SK-N-SH (cell line): ENCODE data around the gene SCAMP5. TPM values are rescaled to one million over a fixed set of nuclear protein-coding genes. Genes with fewer than 3 reads are reported as not detected.

Source experiments
- CTCF ChIA-PET: fragments of 300-600, 350-600 bp; formaldehyde crosslinking; extraction: SDS; loops from one replicate; lab custom pipeline; 2021; lab: Yijun Ruan, JAX
- POLR2A ChIA-PET: fragments of 350-600 bp; sonication (Branson Sonifier 250); formaldehyde crosslinking; extraction: SDS; loops from one replicate; lab custom pipeline; 2020; ENCODE audit warnings: antibody characterized with exemption, inconsistent platforms; lab: Yijun Ruan, JAX
- DNase-seq: peaks from one replicate; pipeline ENCODE4 v3.0.0; 2012
- H2AFZ ChIP-seq: fragments of 200-600 bp; sonication (generic); 2 replicates; pipeline ENCODE4 v1.8.1; 2016; ENCODE audit warnings: antibody characterized with exemption, mild to moderate bottlenecking, low read depth
- H3F3A ChIP-seq: fragments of 200-600 bp; sonication (generic); replicated peaks from 2 replicates; pipeline ENCODE3; 2016; ENCODE audit warnings: antibody characterized with exemption, mild to moderate bottlenecking; ENCODE audit not compliant: insufficient read depth
- H3K27ac ChIP-seq, 2 experiments: fragments of 200-500 bp in 1 of 2; fragments of 200-600 bp in 1 of 2; sonication (Bioruptor generic) in 1 of 2; sonication (generic), shearing (Covaris generic) in 1 of 2; 2 replicates each; pipeline versions ENCODE4 v1.5.1 to v1.6.1; 2014 to 2016; ENCODE audit warnings: low read depth in 2 of 2, inconsistent platforms in 1 of 2, low read length in 1 of 2, mild to moderate bottlenecking in 1 of 2, mixed read lengths in 1 of 2
- H3K27me3 ChIP-seq: fragments of 200-600 bp; sonication (generic), shearing (Covaris generic); 2 replicates; pipeline ENCODE4 v1.6.1; 2016; ENCODE audit warnings: mixed run types; ENCODE audit not compliant: insufficient read depth
- H3K36me3 ChIP-seq, 2 experiments: fragments of 200-500 bp in 1 of 2; fragments of 200-600 bp in 1 of 2; sonication (Bioruptor generic) in 1 of 2; sonication (generic) in 1 of 2; replicated peaks in 1 of 2; 2 replicates each; pipeline versions ENCODE3 to v1.5.1; 2014 to 2016; ENCODE audit warnings: low read length in 1 of 2, mild to moderate bottlenecking in 1 of 2; ENCODE audit not compliant: insufficient read depth in 2 of 2, control insufficient read depth in 1 of 2
- H3K4me1 ChIP-seq, 2 experiments: fragments of 200-500 bp in 1 of 2; fragments of 200-600 bp in 1 of 2; sonication (Bioruptor generic) in 1 of 2; sonication (generic), shearing (Covaris generic) in 1 of 2; 2 replicates each; pipeline versions ENCODE4 v1.5.1 to v1.6.1; 2014 to 2016; ENCODE audit warnings: low read depth in 1 of 2, low read length in 1 of 2, mixed run types in 1 of 2; ENCODE audit not compliant: insufficient read depth in 2 of 2, control insufficient read depth in 1 of 2
- H3K4me2 ChIP-seq: fragments of 200-600 bp; sonication (generic), shearing (Covaris generic); 2 replicates; pipeline ENCODE4 v1.6.1; 2017; ENCODE audit warnings: mixed run types
- H3K4me3 ChIP-seq, 2 experiments: fragments of 200-500 bp in 1 of 2; fragments of 200-600 bp in 1 of 2; sonication (Bioruptor generic) in 1 of 2; sonication (generic), shearing (Covaris generic) in 1 of 2; 2 replicates each; pipeline versions ENCODE4 v1.5.1 to v1.8.1; 2014 to 2016; ENCODE audit warnings: low read depth in 2 of 2, inconsistent platforms in 1 of 2, low read length in 1 of 2, mild to moderate bottlenecking in 1 of 2, mixed read lengths in 1 of 2, moderate library complexity in 1 of 2
- H3K79me2 ChIP-seq: fragments of 200-600 bp; sonication (generic); 2 replicates; pipeline ENCODE4 v1.8.1; 2017; ENCODE audit warnings: mild to moderate bottlenecking; ENCODE audit not compliant: insufficient read depth
- H3K9ac ChIP-seq: fragments of 200-600 bp; sonication (generic); 2 replicates; pipeline ENCODE4 v1.6.1; 2017; ENCODE audit warnings: mixed run types
- H3K9me2 ChIP-seq: fragments of 200-600 bp; sonication (generic); 2 replicates; pipeline ENCODE4 v1.6.1; 2017; ENCODE audit warnings: mixed run types
- H3K9me3 ChIP-seq: fragments of 200-600 bp; sonication (generic); 2 replicates; pipeline ENCODE4 v1.6.1; 2017; ENCODE audit warnings: mixed run types, mild to moderate bottlenecking, moderate library complexity
- H4K20me1 ChIP-seq: fragments of 200-600 bp; sonication (generic); 2 replicates; pipeline ENCODE4 v1.6.1; 2017; ENCODE audit warnings: mild to moderate bottlenecking, mixed run types; ENCODE audit not compliant: insufficient read depth
- ELF1 ChIP-seq: IDR thresholded peaks from 2 replicates; pipeline ENCODE4 v1.4.0; 2012
- EP300 ChIP-seq, 2 experiments: IDR thresholded peaks; 2 replicates each; pipeline versions ENCODE4 v1.4.0 to v1.6.1; 2012; ENCODE audit warnings: borderline replicate concordance in 1 of 2, low read depth in 1 of 2, low read length in 1 of 2
- EZH2phosphoT487 ChIP-seq: fragments of 200-600 bp; sonication (generic); IDR thresholded peaks from 2 replicates; pipeline ENCODE4 v1.6.1; 2017; ENCODE audit warnings: low read depth, mixed run types, mild to moderate bottlenecking, antibody characterized with exemption, moderate library complexity, borderline replicate concordance
- FOSL2 ChIP-seq: IDR thresholded peaks from 2 replicates; pipeline ENCODE4 v1.4.0; 2012; ENCODE audit warnings: low read depth, mild to moderate bottlenecking, moderate library complexity, borderline replicate concordance
- GATA2 ChIP-seq: sonication (generic); formaldehyde crosslinking; IDR thresholded peaks from 2 replicates; pipeline ENCODE4 v1.5.0; 2020; ENCODE audit warnings: mild to moderate bottlenecking, missing genetic modification reagents
- JUND ChIP-seq: IDR thresholded peaks from 2 replicates; pipeline ENCODE4 v1.4.0; 2012
- MEF2A ChIP-seq: IDR thresholded peaks from 2 replicates; pipeline ENCODE4 v1.4.0; 2012; ENCODE audit warnings: low read depth, borderline replicate concordance
- NFIC ChIP-seq: IDR thresholded peaks from 2 replicates; pipeline ENCODE4 v1.4.0; 2012; ENCODE audit warnings: borderline replicate concordance
- RAD21 ChIP-seq: IDR thresholded peaks from 2 replicates; pipeline ENCODE4 v1.6.1; 2012; ENCODE audit warnings: mild to moderate bottlenecking, low read length
- RCOR1 ChIP-seq: fragments of 150-350 bp; IDR thresholded peaks from 2 replicates; pipeline ENCODE4 v1.6.1; 2017; ENCODE audit warnings: antibody characterized with exemption, low read length
- REST ChIP-seq: IDR thresholded peaks from 2 replicates; pipeline ENCODE4 v1.6.1; 2012; ENCODE audit warnings: mild to moderate bottlenecking, low read depth, low read length, moderate library complexity
- SIN3A ChIP-seq: IDR thresholded peaks from 2 replicates; pipeline ENCODE4 v1.6.1; 2012; ENCODE audit warnings: low read depth, mild to moderate bottlenecking, low read length, moderate library complexity, borderline replicate concordance
- SMC3 ChIP-seq: IDR thresholded peaks from 2 replicates; pipeline ENCODE4 v1.6.1; 2012; ENCODE audit warnings: low read depth, low read length, improper control_type of control experiment
- TAF1 ChIP-seq: IDR thresholded peaks from 2 replicates; pipeline ENCODE4 v1.6.1; 2012; ENCODE audit warnings: low read depth, mild to moderate bottlenecking, low read length, moderate library complexity, borderline replicate concordance
- TEAD4 ChIP-seq: IDR thresholded peaks from 2 replicates; pipeline ENCODE4 v1.4.0; 2012; ENCODE audit warnings: mild to moderate bottlenecking, borderline replicate concordance; ENCODE audit not compliant: insufficient read depth
- YY1 ChIP-seq: IDR thresholded peaks from 2 replicates; pipeline ENCODE4 v1.4.0; 2012; ENCODE audit warnings: low read depth, mild to moderate bottlenecking
- WGBS: methylation state at CpG from one replicate; pipeline ENCODE4 v1.1.6; 2017; ENCODE audit warnings: low lambda C conversion rate; 5-methylcytosine and 5-hydroxymethylcytosine counted together
- polyA plus RNA-seq, 3 experiments: library from polyadenylated mRNA; depleted of rRNA; stranded (reverse); fragments of >200 nt; gene quantifications; 2 replicates each; pipeline ENCODE4 v1.2.3, GENCODE V29; 2012
- TF ChIP-seq, protein P1 (sequence below): fragments of 200-600 bp; sonication (generic); IDR thresholded peaks from 2 replicates; pipeline ENCODE4 v1.6.1; 2017; ENCODE audit warnings: antibody characterized with exemption, mild to moderate bottlenecking, moderate library complexity

SCAMP5 gene
- polyA plus RNA-seq, 1 of the 3 experiments (the other 2 are of a cell fraction): 27.9 TPM

DNA sequence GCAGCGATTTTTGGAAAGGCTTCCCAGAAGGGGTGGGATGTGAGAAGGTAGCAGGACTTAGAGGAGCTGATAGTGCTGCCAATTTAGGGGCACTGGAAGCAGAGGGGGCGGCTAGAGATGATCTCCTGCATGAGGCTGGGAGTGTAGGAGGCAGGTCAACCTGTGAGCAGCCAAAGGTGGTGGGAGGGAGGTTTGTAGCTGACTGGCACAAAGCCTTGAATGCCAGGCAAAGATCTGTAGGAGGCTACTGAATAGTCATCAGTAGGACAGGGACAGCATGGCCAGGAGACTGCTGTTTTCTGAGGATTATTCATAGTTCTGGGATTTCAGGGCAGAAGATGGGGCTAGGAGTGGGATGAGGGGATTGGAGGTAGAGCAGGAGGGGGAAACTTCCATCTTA, 2.2 kb downstream of the SCAMP5 start:
- no peaks in the 10 kb centered on the region for H4K20me1 ChIP-seq
- CTCF ChIA-PET: no interaction called here

GRCh38 chr15:75001310-75001709, 5.9 kb downstream of the SCAMP5 start:
- no peaks in the 10 kb centered on the region for H3F3A ChIP-seq
- no peaks in the 10 kb centered on the region for H3K27me3 ChIP-seq
- DNase-seq: no peak
- H3K4me1 ChIP-seq: peaks cover 0 to 15% of the 10 kb centered on the region in 2 experiments; a peak in 1 of 4 replicates
- no peaks in the 10 kb centered on the region for H3K36me3 ChIP-seq
- CTCF ChIA-PET: interaction anchor here (1.3 to 2.0 kb wide), 3 partner anchors 14 to 51 kb away, joined by 4 to 5 read pairs (median 4); no protein-coding TSS in a partner anchor
- H3K79me2 ChIP-seq: no peaks in the 10 kb centered on the region
- H3K27ac ChIP-seq: no peak overlapping the region
- no peak for TF ChIP-seq RCOR1
- no peak for TF ChIP-seq EZH2phosphoT487
- no peak for TF ChIP-seq SMC3
- no peak for TF ChIP-seq NFIC
- TF ChIP-seq ELF1: no peak
- TF ChIP-seq, protein P1, sequence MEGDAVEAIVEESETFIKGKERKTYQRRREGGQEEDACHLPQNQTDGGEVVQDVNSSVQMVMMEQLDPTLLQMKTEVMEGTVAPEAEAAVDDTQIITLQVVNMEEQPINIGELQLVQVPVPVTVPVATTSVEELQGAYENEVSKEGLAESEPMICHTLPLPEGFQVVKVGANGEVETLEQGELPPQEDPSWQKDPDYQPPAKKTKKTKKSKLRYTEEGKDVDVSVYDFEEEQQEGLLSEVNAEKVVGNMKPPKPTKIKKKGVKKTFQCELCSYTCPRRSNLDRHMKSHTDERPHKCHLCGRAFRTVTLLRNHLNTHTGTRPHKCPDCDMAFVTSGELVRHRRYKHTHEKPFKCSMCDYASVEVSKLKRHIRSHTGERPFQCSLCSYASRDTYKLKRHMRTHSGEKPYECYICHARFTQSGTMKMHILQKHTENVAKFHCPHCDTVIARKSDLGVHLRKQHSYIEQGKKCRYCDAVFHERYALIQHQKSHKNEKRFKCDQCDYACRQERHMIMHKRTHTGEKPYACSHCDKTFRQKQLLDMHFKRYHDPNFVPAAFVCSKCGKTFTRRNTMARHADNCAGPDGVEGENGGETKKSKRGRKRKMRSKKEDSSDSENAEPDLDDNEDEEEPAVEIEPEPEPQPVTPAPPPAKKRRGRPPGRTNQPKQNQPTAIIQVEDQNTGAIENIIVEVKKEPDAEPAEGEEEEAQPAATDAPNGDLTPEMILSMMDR: no peak
- TF ChIP-seq GATA2 (CRISPR knock-in tag): no peak
- TF ChIP-seq SIN3A: no peak
- TF ChIP-seq YY1: no peak
- TF ChIP-seq JUND: no peak
- TF ChIP-seq RAD21: no peak
- TF ChIP-seq REST: no peak
- TF ChIP-seq EP300 (IDR thresholded peaks at IDR 0.05; ENCODE audit: borderline replicate concordance in 1 of 2, low read depth in 1 of 2, low read length in 1 of 2): no peak
- TF ChIP-seq MEF2A: no peak
- TF ChIP-seq FOSL2: no peak
- TF ChIP-seq TAF1: no peak
- H3K4me3 ChIP-seq: no peak overlapping the region
- 78% methylated on average over 6 of the region's 6 CpGs for WGBS
- no peaks in the 10 kb centered on the region for H4K20me1 ChIP-seq
- no peaks in the 10 kb centered on the region for H3K9me2 ChIP-seq
- no peaks in the 10 kb centered on the region for H3K9me3 ChIP-seq
- no peak overlapping the region for H3K4me2 ChIP-seq
- no peak overlapping the region for H2AFZ ChIP-seq
- H3K9ac ChIP-seq: no peak overlapping the region
- POLR2A ChIA-PET: interaction anchor here (0.6 kb wide), 1 partner anchor 674 kb away, joined by 4 read pairs; no protein-coding TSS in a partner anchor

More for the DNA sequence above, 2.2 kb downstream of the SCAMP5 start:
- no peak for TF ChIP-seq RCOR1
- no peak for TF ChIP-seq JUND
- TF ChIP-seq TEAD4: no peak
- Histone ChIP-seq H3K9ac (no peak overlapping the region), H3K4me3 (no peak overlapping the region), H3K79me2 (no peaks in the 10 kb centered on the region), H3K9me3 (no peaks in the 10 kb centered on the region), H3K9me2 (no peaks in the 10 kb centered on the region), H3K27me3 (no peaks in the 10 kb centered on the region), H2AFZ (no peak overlapping the region), H3K4me2 (no peak overlapping the region), H3K36me3 (no peaks in the 10 kb centered on the region), H3K27ac (no peak overlapping the region), H3F3A (no peaks in the 10 kb centered on the region), H3K4me1 (peaks cover 0 to 23% of the 10 kb centered on the region in 2 experiments; a peak in 1 of 4 replicates)
- no peak for DNase-seq
- WGBS: 95% methylated on average over 2 of the region's 2 CpGs
- POLR2A ChIA-PET: no interaction called here
